Sigmoid colon (tissue), 4 donors: ENCODE results near the gene BGLAP.

Source experiments
- CTCF ChIP-seq, 4 experiments: fragments of 450-650 bp in 3 of 4; fragments of 200-600 bp in 1 of 4; IDR thresholded peaks; one replicate each; pipeline ENCODE4 v1.5.1; 2016 to 2019; ENCODE audit warnings: antibody characterized with exemption in 4 of 4, mild to moderate bottlenecking in 3 of 4, moderate library complexity in 2 of 4
- EP300 ChIP-seq, 4 donors: sonication (generic); formaldehyde crosslinking; IDR thresholded peaks; one replicate each; pipeline ENCODE4 v1.6.1; 2017; ENCODE audit warnings: antibody characterized with exemption in 4 of 4
- POLR2A ChIP-seq, 2 donors: fragments of 450-650 bp; IDR thresholded peaks; one replicate each; pipeline ENCODE4 v1.6.1; 2016; ENCODE audit warnings: antibody characterized with exemption in 2 of 2, mild to moderate bottlenecking in 2 of 2, moderate library complexity in 2 of 2
- POLR2AphosphoS5 ChIP-seq, 4 donors: sonication (generic); formaldehyde crosslinking; IDR thresholded peaks; one replicate each; pipeline ENCODE4 v1.6.1; 2017; ENCODE audit warnings: antibody characterized with exemption in 4 of 4

GRCh38 chr1:156279837-156280236 is 37.9 kb downstream of the BGLAP start:
- no peak for TF ChIP-seq POLR2A (IDR thresholded peaks at IDR 0.05)
- no peak for TF ChIP-seq EP300 (IDR thresholded peaks at IDR 0.05)
- TF ChIP-seq CTCF (IDR thresholded peaks at IDR 0.05) = no peak
- no peak for TF ChIP-seq POLR2AphosphoS5 (IDR thresholded peaks at IDR 0.05)
